ENCODE results near the gene POLR2B. TPM values are rescaled to one million over a fixed set of nuclear protein-coding genes. Genes with fewer than 3 reads are reported as not detected.

Gene POLR2B
- 35.7 TPM for polyA plus RNA-seq (2012; ENCODE audit: insufficient read length, low read depth)

DNA sequence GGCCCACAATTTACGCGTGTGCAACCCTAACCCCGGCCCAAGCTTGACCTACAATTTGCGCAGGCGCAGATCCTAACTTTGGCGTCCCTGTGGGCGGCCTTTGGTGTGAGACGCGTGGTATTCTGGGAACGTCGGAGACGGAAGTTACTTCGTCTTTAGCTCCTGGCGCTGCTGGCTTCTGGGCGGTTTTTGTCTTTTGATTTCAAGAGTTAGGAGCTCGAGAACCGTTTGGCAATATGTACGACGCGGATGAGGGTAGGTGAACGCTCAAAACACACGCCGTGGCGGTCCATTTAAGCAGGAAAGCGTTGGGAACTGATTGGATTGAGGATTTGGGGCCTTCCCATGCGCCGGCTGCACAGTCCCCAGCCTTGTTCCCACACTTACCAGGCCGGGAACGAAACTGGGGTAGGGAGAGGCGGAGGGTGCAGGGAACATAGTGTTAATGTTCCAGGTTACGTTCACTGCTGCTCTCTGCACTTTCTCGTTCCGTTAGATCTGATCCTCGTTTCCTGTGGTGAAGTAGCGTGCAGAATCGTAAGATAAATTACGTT is at the start of gene POLR2B:
POLR2B (plus strand) TSS at position 147 of the 554 bp plus-strand sequence; CDS start at position 237, 90 bp downstream.
- TF ChIP-seq SIN3A (IDR thresholded peaks at IDR 0.05; ENCODE audit: borderline replicate concordance, insufficient read depth, low read length), result no peak
- peak; percentile 97 for TF ChIP-seq POLR2AphosphoS5 (IDR thresholded peaks at IDR 0.05; ENCODE audit: low read depth, low read length)
- TF ChIP-seq FOXP2 (optimal IDR thresholded peaks at IDR 0.05; ENCODE audit: borderline replicate concordance, extremely low read depth, extremely low read length, insufficient read depth), result no peak
- TF ChIP-seq, protein P1, sequence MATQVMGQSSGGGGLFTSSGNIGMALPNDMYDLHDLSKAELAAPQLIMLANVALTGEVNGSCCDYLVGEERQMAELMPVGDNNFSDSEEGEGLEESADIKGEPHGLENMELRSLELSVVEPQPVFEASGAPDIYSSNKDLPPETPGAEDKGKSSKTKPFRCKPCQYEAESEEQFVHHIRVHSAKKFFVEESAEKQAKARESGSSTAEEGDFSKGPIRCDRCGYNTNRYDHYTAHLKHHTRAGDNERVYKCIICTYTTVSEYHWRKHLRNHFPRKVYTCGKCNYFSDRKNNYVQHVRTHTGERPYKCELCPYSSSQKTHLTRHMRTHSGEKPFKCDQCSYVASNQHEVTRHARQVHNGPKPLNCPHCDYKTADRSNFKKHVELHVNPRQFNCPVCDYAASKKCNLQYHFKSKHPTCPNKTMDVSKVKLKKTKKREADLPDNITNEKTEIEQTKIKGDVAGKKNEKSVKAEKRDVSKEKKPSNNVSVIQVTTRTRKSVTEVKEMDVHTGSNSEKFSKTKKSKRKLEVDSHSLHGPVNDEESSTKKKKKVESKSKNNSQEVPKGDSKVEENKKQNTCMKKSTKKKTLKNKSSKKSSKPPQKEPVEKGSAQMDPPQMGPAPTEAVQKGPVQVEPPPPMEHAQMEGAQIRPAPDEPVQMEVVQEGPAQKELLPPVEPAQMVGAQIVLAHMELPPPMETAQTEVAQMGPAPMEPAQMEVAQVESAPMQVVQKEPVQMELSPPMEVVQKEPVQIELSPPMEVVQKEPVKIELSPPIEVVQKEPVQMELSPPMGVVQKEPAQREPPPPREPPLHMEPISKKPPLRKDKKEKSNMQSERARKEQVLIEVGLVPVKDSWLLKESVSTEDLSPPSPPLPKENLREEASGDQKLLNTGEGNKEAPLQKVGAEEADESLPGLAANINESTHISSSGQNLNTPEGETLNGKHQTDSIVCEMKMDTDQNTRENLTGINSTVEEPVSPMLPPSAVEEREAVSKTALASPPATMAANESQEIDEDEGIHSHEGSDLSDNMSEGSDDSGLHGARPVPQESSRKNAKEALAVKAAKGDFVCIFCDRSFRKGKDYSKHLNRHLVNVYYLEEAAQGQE (IDR thresholded peaks at IDR 0.05; ENCODE audit: insufficient read depth in 1 of 2, low read depth in 2 of 2, low read length in 2 of 2), result 0 out of 4 replicates have a peak, but pooled peaks of 1 of the 2 experiments have one; percentile 82
- peak; percentile 55; the same call in 1 of the 2 replicates for TF ChIP-seq TAF1 (IDR thresholded peaks at IDR 0.05; ENCODE audit: borderline replicate concordance, insufficient read depth, low read length)

DNA sequence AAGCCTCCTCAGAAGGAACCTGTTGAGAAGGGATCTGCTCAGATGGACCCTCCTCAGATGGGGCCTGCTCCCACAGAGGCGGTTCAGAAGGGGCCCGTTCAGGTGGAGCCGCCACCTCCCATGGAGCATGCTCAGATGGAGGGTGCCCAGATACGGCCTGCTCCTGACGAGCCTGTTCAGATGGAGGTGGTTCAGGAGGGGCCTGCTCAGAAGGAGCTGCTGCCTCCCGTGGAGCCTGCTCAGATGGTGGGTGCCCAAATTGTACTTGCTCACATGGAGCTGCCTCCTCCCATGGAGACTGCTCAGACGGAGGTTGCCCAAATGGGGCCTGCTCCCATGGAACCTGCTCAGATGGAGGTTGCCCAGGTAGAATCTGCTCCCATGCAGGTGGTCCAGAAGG is 48.1 kb upstream of the POLR2B start:
- TF ChIP-seq POLR2AphosphoS5 (IDR thresholded peaks at IDR 0.05; ENCODE audit: low read depth, low read length) (no peak), SIN3A (IDR thresholded peaks at IDR 0.05; ENCODE audit: borderline replicate concordance, insufficient read depth, low read length) (no peak), FOXP2 (optimal IDR thresholded peaks at IDR 0.05; ENCODE audit: borderline replicate concordance, extremely low read depth, extremely low read length, insufficient read depth) (no peak)
- TF ChIP-seq, protein P1 (IDR thresholded peaks at IDR 0.05; ENCODE audit: insufficient read depth in 1 of 2, low read depth in 2 of 2, low read length in 2 of 2), result no peak

GRCh38 chr4:56931924-56932323 is 46.8 kb upstream of the POLR2B start:
- TF ChIP-seq POLR2AphosphoS5 (IDR thresholded peaks at IDR 0.05; ENCODE audit: low read depth, low read length) (no peak), TAF1 (IDR thresholded peaks at IDR 0.05; ENCODE audit: borderline replicate concordance, insufficient read depth, low read length) (no peak), FOXP2 (optimal IDR thresholded peaks at IDR 0.05; ENCODE audit: borderline replicate concordance, extremely low read depth, extremely low read length, insufficient read depth) (no peak), SIN3A (IDR thresholded peaks at IDR 0.05; ENCODE audit: borderline replicate concordance, insufficient read depth, low read length) (no peak)
- TF ChIP-seq, protein P1 (IDR thresholded peaks at IDR 0.05; ENCODE audit: insufficient read depth in 1 of 2, low read depth in 2 of 2, low read length in 2 of 2), result no peak

DNA sequence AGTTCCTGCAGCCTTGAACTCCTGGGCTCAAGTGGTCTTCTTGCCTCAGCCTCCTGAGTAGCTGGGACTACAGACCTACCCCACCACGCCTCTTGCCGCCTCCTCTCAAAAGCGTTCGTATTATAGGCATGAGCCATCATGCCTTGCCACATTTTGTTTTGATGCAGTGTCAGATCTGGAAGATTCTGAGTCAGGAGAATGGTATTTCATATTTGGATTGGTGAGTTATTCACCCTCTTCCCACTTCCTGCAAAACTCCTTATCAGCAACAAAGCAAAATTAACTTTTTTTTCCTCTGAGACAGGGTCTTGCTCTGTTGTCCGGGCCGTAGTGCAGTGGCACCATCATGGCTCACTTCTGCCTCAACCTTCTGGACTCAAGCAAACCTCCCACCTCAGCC is 41.4 kb upstream of the POLR2B start:
- TF ChIP-seq, protein P1 (IDR thresholded peaks at IDR 0.05; ENCODE audit: insufficient read depth in 1 of 2, low read depth in 2 of 2, low read length in 2 of 2), result no peak
- TF ChIP-seq FOXP2 (optimal IDR thresholded peaks at IDR 0.05; ENCODE audit: borderline replicate concordance, extremely low read depth, extremely low read length, insufficient read depth) (no peak), TAF1 (IDR thresholded peaks at IDR 0.05; ENCODE audit: borderline replicate concordance, insufficient read depth, low read length) (no peak), SIN3A (IDR thresholded peaks at IDR 0.05; ENCODE audit: borderline replicate concordance, insufficient read depth, low read length) (no peak), POLR2AphosphoS5 (IDR thresholded peaks at IDR 0.05; ENCODE audit: low read depth, low read length) (no peak)

Data from PFSK-1 (cell line).